ENCODE data around the gene FTH1.

FTH1 gene

DNA sequence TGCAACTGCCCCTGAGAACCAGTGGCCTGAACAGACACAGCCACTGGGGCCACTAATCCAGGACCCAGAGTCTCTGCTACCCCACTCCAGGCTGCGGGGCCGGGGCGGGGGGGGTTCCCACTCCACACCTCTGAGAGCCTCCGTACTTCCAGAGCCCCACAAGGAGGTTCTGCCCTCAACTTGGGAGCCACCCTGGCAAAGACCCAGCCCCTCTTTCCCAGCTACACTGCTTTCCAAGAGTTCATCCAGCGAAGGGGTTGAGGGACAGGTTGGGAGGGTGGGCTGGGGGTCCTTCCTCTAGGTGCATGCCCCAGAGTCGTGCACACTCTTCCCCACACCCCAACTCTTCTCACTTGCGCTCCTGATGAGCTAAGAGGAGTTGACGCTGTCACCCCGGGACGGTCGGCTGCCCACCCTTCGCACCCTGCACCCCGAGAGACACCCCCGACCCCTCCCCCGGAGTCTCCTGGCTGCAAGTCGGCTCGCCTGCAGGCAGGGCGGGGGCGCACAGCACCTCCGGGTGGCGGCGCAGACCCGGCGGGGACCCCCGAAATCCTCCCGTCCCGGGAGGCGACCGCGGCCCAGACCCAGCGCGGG, 50.6 kb downstream of the FTH1 start:
- no peak for DNase-seq (ENCODE audit: low read depth in 2 of 2)

DNA sequence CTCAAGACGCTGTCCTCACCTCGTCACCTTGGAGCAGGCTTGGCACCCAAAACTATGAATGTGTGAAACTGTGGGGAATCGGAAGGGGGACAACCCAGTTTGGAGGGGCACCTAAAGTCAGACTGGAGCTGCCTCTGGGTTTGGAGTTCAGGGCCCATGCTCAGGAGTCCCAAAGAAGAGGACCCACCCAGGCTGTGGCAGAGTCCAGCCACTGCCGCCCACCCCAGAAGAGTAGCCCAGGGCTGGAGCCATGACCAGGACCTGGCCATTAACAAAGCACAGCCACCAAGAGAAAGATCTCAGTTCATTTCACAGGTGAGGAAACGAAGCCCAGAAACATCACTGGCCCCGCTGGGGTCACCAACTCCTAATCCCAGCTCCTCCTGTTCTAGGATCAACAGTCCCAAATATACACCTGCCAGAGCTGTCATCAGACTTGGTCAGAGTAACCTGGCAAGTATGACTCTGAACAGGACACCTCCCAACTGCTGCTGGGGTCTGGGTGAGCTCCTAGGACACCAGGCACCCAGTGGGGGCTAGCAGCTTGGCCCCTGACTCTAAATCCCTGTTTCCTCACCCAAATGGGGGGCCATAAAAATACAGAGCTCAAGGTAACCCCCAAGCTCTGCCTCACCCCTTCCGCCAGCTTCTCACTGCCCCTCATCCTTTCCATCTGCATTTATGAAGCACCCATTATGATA, 52.8 kb downstream of the FTH1 start:
- DNase-seq (ENCODE audit: low read depth in 2 of 2), result no peak
